HL-60 (cell line): Measurements from ENCODE around the gene ASTN2.

ENCODE experiments used
- DNase-seq, 2 experiments: peaks; one replicate each; pipeline ENCODE4 v3.0.0-alpha.2; 2010 to 2020; ENCODE audit warnings: low read depth in 1 of 2, low spot score in 1 of 2
- H3K27ac ChIP-seq: fragments of 250-450 bp; sonication (Bioruptor Pico); replicated peaks from 2 replicates; pipeline ENCODE4 v1.5.1; 2020; ENCODE audit warnings: mild to moderate bottlenecking, moderate library complexity
- H3K27me3 ChIP-seq: fragments of 250-450 bp; sonication (Bioruptor Pico); 2 replicates; pipeline ENCODE4 v1.5.1; 2021; ENCODE audit warnings: mild to moderate bottlenecking, moderate library complexity; ENCODE audit not compliant: insufficient read depth, poor library complexity, severe bottlenecking
- H3K4me3 ChIP-seq: replicated peaks from 2 replicates; pipeline ENCODE4 v1.5.1; 2011; ENCODE audit warnings: mild to moderate bottlenecking, control low read depth, low read length; ENCODE audit not compliant: insufficient read depth
- GABPA ChIP-seq: IDR thresholded peaks from 2 replicates; pipeline ENCODE4 v1.6.1; 2012; ENCODE audit warnings: low read depth
- POLR2AphosphoS5 ChIP-seq: IDR thresholded peaks from 2 replicates; pipeline ENCODE4 v1.6.1; 2012; ENCODE audit warnings: low read depth
- SPI1 ChIP-seq: IDR thresholded peaks from 2 replicates; pipeline ENCODE4 v1.6.1; 2012; ENCODE audit warnings: low read depth, mild to moderate bottlenecking, borderline replicate concordance
- TF ChIP-seq, protein P1 (sequence below): IDR thresholded peaks from 2 replicates; pipeline ENCODE4 v1.6.1; 2012; ENCODE audit warnings: low read depth; ENCODE audit not compliant: insufficient replicate concordance
- TF ChIP-seq, protein P2 (sequence below): IDR thresholded peaks from one replicate; pipeline ENCODE4 v1.5.1; 2011; ENCODE audit warnings: low read length, control low read depth, inconsistent platforms; ENCODE audit not compliant: insufficient read depth

Gene ASTN2

GRCh38 chr9:117323390-117323789, 91.5 kb downstream of the ASTN2 start:
- H3K27me3 ChIP-seq, result no peaks in the 10 kb centered on the region
- no peak overlapping the region for H3K4me3 ChIP-seq
- no peak overlapping the region for H3K27ac ChIP-seq
- no peak for DNase-seq
- TF ChIP-seq GABPA (no peak), SPI1 (no peak), POLR2AphosphoS5 (no peak)
- TF ChIP-seq, protein P1, sequence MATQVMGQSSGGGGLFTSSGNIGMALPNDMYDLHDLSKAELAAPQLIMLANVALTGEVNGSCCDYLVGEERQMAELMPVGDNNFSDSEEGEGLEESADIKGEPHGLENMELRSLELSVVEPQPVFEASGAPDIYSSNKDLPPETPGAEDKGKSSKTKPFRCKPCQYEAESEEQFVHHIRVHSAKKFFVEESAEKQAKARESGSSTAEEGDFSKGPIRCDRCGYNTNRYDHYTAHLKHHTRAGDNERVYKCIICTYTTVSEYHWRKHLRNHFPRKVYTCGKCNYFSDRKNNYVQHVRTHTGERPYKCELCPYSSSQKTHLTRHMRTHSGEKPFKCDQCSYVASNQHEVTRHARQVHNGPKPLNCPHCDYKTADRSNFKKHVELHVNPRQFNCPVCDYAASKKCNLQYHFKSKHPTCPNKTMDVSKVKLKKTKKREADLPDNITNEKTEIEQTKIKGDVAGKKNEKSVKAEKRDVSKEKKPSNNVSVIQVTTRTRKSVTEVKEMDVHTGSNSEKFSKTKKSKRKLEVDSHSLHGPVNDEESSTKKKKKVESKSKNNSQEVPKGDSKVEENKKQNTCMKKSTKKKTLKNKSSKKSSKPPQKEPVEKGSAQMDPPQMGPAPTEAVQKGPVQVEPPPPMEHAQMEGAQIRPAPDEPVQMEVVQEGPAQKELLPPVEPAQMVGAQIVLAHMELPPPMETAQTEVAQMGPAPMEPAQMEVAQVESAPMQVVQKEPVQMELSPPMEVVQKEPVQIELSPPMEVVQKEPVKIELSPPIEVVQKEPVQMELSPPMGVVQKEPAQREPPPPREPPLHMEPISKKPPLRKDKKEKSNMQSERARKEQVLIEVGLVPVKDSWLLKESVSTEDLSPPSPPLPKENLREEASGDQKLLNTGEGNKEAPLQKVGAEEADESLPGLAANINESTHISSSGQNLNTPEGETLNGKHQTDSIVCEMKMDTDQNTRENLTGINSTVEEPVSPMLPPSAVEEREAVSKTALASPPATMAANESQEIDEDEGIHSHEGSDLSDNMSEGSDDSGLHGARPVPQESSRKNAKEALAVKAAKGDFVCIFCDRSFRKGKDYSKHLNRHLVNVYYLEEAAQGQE, result no peak
- TF ChIP-seq, protein P2, sequence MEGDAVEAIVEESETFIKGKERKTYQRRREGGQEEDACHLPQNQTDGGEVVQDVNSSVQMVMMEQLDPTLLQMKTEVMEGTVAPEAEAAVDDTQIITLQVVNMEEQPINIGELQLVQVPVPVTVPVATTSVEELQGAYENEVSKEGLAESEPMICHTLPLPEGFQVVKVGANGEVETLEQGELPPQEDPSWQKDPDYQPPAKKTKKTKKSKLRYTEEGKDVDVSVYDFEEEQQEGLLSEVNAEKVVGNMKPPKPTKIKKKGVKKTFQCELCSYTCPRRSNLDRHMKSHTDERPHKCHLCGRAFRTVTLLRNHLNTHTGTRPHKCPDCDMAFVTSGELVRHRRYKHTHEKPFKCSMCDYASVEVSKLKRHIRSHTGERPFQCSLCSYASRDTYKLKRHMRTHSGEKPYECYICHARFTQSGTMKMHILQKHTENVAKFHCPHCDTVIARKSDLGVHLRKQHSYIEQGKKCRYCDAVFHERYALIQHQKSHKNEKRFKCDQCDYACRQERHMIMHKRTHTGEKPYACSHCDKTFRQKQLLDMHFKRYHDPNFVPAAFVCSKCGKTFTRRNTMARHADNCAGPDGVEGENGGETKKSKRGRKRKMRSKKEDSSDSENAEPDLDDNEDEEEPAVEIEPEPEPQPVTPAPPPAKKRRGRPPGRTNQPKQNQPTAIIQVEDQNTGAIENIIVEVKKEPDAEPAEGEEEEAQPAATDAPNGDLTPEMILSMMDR, result no peak

GRCh38 chr9:117317192-117317591, 97.7 kb downstream of the ASTN2 start:
- no peak overlapping the region for H3K4me3 ChIP-seq
- H3K27ac ChIP-seq, result no peak overlapping the region
- no peaks in the 10 kb centered on the region for H3K27me3 ChIP-seq
- TF ChIP-seq POLR2AphosphoS5 (no peak), SPI1 (no peak), GABPA (no peak)
- TF ChIP-seq, protein P2, result no peak
- TF ChIP-seq, protein P1, result no peak
- no peak for DNase-seq

DNA sequence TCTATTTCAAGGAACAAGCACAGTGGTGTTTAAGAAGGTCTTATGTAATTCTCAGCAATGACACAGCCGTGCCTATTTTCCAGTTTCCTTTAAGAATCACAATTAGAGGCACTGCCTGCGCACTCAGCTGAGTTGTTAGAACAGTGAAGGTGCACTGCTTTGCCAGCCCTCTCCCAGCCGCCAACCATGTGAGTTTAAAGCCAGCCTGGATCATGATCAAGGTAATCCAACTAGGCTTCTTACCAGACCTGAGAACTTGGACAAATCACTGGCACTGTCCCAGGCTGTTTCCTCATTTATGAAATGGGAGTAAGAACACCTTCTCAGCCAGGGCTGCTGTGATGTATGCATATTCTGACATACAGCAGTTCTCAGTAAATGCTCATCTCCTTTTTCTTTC, 99.6 kb downstream of the ASTN2 start:
- H3K27ac ChIP-seq, result no peak overlapping the region
- H3K27me3 ChIP-seq, result no peaks in the 10 kb centered on the region
- no peak for DNase-seq
- no peak overlapping the region for H3K4me3 ChIP-seq
- TF ChIP-seq, protein P2, result no peak
- TF ChIP-seq POLR2AphosphoS5 (no peak), SPI1 (no peak), GABPA (no peak)
- TF ChIP-seq, protein P1, result no peak
